MM.1S (cell line): ENCODE data around the gene PDZD8.

Experiments
- EZH2 ChIP-seq: fragments of 300-600 bp; sonication (generic); optimal IDR thresholded peaks from 2 replicates; pipeline ENCODE3; 2017; ENCODE audit warnings: low read depth, mild to moderate bottlenecking, antibody characterized with exemption, low read length, mixed read lengths
- TF ChIP-seq, protein P1 (sequence below): fragments of 300-600 bp; sonication (generic); IDR thresholded peaks from 2 replicates; pipeline ENCODE4 v1.5.1; 2016; ENCODE audit warnings: antibody characterized with exemption, low read length, mixed read lengths

DNA sequence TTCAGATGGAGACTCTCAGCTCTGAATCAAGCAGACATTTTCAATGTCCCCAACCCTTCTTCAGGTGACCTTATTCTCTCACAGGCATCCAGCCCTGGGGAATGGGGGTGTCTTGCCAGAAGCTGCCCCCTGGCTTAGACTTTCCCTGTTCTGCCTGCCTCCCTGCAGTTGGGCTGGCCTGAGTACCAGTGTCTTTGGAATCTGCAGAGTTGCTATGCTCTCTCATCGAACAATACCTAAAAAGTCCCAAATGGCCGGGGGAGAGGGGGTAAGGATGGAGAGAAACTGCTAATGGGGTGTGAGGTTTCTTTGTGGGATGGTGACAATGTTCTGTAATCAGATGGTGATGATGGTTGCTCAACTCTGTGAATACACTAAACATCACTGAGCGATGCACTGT is 113.7 kb downstream of the PDZD8 start:
- TF ChIP-seq, protein P1, sequence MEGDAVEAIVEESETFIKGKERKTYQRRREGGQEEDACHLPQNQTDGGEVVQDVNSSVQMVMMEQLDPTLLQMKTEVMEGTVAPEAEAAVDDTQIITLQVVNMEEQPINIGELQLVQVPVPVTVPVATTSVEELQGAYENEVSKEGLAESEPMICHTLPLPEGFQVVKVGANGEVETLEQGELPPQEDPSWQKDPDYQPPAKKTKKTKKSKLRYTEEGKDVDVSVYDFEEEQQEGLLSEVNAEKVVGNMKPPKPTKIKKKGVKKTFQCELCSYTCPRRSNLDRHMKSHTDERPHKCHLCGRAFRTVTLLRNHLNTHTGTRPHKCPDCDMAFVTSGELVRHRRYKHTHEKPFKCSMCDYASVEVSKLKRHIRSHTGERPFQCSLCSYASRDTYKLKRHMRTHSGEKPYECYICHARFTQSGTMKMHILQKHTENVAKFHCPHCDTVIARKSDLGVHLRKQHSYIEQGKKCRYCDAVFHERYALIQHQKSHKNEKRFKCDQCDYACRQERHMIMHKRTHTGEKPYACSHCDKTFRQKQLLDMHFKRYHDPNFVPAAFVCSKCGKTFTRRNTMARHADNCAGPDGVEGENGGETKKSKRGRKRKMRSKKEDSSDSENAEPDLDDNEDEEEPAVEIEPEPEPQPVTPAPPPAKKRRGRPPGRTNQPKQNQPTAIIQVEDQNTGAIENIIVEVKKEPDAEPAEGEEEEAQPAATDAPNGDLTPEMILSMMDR, result no peak
- no peak for TF ChIP-seq EZH2
